Activated T-helper 1 cell treated with anti-CD3 and anti-CD28 coated beads, Interleukin-12 subunit alpha, Interleukin-12 subunit beta, Interleukin-2, Interleukin-4 antibody, amounts not matched to agents 30 ng/mL and 10 ng/mL and 1 ng/mL, durations not matched to agents 14 hours and 24 hours and 36 hours (primary cell): Measurements from ENCODE around the gene ARHGAP15. TPM values are rescaled to one million over a fixed set of nuclear protein-coding genes. Genes with fewer than 3 reads are reported as not detected.

ENCODE experiments used
- DNase-seq: peaks from one replicate; pipeline ENCODE4 v3.0.0; 2021; ENCODE audit warnings: low spot score
- H3K27ac Mint-ChIP-seq: one replicate; pipeline ENCODE4 v1.8.0; 2021; ENCODE audit warnings: mild to moderate bottlenecking, mixed read lengths
- H3K27me3 Mint-ChIP-seq: one replicate; pipeline ENCODE4 v1.8.0; 2022; ENCODE audit warnings: mild to moderate bottlenecking, moderate library complexity, mixed read lengths; ENCODE audit not compliant: insufficient read depth
- H3K36me3 Mint-ChIP-seq: one replicate; pipeline ENCODE4 v1.8.0; 2021; ENCODE audit warnings: low read depth, mixed read lengths
- H3K4me1 Mint-ChIP-seq: one replicate; pipeline ENCODE4 v1.8.0; 2021; ENCODE audit warnings: low read depth, mixed read lengths
- H3K4me3 Mint-ChIP-seq: one replicate; pipeline ENCODE4 v1.8.0; 2021; ENCODE audit warnings: mild to moderate bottlenecking, moderate library complexity, mixed read lengths
- H3K9me3 Mint-ChIP-seq: one replicate; pipeline ENCODE4 v1.8.0; 2021; ENCODE audit warnings: mixed read lengths
- intact Hi-C: fragments of 100-400 bp; cut with micrococcal nuclease; formaldehyde crosslinking; loops from one replicate; pipeline ENCODE4 v1.15.1; 2024
- total RNA-seq: library from RNA; stranded (reverse); gene quantifications from 2 replicates; pipeline ENCODE4 v1.2.3, GENCODE V29; 2022

Gene ARHGAP15
- total RNA-seq, 1 donor from 2014 or later = 65.3 TPM

DNA sequence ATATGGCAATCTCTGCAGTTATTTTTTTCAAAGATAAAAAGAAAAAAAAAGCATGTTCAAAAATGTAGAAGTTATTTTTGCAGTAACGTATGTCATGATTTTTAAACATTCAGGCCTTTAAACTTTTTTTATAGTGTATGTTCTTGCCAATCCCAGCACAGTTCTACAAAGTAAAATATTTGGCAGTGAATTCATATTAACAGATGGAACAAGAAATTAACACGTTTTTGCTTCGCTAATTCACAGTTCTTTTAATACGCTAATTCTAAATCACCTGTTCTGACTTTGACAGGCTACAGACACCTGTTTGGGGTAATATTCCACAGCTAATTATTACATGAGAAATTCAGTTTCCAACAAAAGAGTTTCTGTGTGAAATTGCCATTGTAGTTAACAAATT, 183.2 kb downstream of the ARHGAP15 start:
- peaks cover 2% of the 10 kb centered on the region for H3K36me3 Mint-ChIP-seq
- no peaks in the 10 kb centered on the region for H3K9me3 Mint-ChIP-seq
- H3K27me3 Mint-ChIP-seq = no peaks in the 10 kb centered on the region
- intact Hi-C loops = no loop called here
- DNase-seq = no peak
- no peak overlapping the region for H3K4me3 Mint-ChIP-seq
- no peak overlapping the region for H3K27ac Mint-ChIP-seq
- H3K4me1 Mint-ChIP-seq = peaks cover 5% of the 10 kb centered on the region

DNA sequence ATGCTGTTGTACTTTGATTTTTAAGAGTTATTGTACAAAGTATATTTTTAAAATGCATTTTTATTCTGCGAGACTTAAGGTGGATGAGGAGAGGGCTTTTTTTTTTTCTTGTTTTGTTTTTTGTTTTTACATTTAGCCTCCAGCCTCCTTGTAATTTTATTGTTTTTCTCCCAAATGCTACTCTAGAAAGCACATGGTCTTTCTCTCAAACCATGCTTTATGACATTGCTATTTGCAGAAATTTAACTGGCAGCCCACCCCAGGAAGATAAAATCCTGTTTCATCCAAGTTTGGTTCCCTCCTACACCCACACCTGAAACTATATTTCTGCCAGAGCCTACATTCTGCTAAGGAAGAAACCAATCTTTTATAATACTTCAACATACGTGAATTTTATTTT, 184.6 kb downstream of the ARHGAP15 start:
- H3K4me3 Mint-ChIP-seq = no peak overlapping the region
- intact Hi-C loops = no loop called here

DNA sequence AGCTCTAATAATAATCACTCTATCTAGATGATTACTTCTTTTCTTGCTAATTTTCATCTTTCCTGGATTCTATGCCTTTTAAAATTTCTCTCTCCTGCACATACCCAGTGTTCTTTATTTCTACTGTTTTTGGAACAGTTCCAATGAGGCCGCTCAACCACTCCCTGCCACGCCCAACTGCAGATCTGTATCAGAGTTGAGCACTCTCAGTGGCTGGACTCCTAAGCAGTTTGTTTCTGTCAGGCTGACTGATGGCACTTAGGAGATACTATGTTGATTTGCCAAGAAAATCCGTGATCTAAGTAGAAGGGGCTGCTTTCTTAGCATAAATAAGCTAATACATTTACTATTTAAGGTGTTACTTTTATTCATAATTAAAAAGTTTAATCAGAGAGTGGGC, 192.8 kb downstream of the ARHGAP15 start:
- Mint-ChIP-seq H3K27me3 (no peaks in the 10 kb centered on the region), H3K36me3 (peaks cover 12% of the 10 kb centered on the region), H3K4me3 (no peak overlapping the region), H3K9me3 (no peaks in the 10 kb centered on the region), H3K27ac (no peak overlapping the region), H3K4me1 (peaks cover 24% of the 10 kb centered on the region)
- intact Hi-C loops = no loop called here
- no peak for DNase-seq

More for the DNA sequence above, 184.6 kb downstream of the ARHGAP15 start:
- no peak overlapping the region for H3K27ac Mint-ChIP-seq
- no peaks in the 10 kb centered on the region for H3K9me3 Mint-ChIP-seq
- peaks cover 5% of the 10 kb centered on the region for H3K4me1 Mint-ChIP-seq
- DNase-seq = no peak
- H3K27me3 Mint-ChIP-seq = no peaks in the 10 kb centered on the region
- peaks cover 6% of the 10 kb centered on the region for H3K36me3 Mint-ChIP-seq

DNA sequence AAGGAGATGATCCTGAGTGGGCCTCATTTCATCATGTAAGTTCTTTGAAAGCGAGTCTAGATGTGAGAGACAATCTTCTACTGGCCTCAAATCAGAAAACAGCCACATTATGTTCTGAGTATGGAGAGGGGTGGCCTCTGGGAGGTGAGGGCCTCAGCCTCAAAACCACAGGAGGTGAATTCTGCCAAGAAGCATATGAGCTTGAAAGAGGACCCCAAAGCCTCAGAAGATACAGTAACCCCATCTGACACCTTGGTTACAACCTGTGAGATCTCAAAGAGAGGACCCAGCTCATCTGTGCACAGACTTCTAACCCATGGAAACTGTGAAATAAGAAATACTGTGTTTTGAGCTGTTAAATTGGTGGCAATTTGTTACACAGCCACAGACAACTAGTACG, 200.1 kb downstream of the ARHGAP15 start:
- no peak overlapping the region for H3K4me3 Mint-ChIP-seq
- no peak overlapping the region for H3K27ac Mint-ChIP-seq
- no peak for DNase-seq
- no peaks in the 10 kb centered on the region for H3K27me3 Mint-ChIP-seq
- intact Hi-C loops = no loop called here
- peaks cover 57% of the 10 kb centered on the region for H3K4me1 Mint-ChIP-seq
- H3K36me3 Mint-ChIP-seq = peaks cover 13% of the 10 kb centered on the region
- no peaks in the 10 kb centered on the region for H3K9me3 Mint-ChIP-seq

DNA sequence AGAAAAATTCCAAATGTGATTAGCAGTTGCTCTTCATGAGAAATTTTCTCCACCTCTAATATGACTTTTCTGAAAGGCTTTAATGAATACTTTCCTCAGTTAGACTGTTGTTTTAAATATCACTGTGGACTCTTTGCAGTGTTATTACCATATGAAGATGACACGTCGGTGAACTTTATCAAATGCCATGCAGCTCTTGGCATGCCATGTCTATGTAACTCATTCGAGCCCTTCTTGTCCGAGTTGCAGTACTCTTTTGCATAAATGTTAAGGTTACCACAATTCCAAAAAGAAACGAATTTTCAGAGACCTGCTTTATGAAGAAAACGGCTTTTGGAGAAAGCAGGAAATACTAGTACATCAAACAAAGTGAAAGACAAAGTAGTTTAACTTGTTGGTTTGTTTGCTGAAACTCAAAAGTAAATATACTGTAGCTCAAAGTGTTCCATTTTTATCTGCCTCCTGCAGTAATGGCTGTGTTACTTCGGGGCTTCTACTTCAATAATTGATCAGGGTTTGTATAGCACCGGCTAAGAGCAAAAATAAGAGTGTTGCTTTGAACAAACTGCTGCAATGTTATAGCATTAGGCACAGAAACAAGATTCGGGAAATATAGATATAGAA, 204.1 kb downstream of the ARHGAP15 start:
- DNase-seq = no peak
- H3K27me3 Mint-ChIP-seq = no peaks in the 10 kb centered on the region
- no peaks in the 10 kb centered on the region for H3K9me3 Mint-ChIP-seq
- peaks cover 12% of the 10 kb centered on the region for H3K36me3 Mint-ChIP-seq
- H3K27ac Mint-ChIP-seq = peak overlapping the region; percentile 3
- H3K4me3 Mint-ChIP-seq = no peak overlapping the region
- intact Hi-C loops = no loop called here
- H3K4me1 Mint-ChIP-seq = peaks cover 33% of the 10 kb centered on the region

DNA sequence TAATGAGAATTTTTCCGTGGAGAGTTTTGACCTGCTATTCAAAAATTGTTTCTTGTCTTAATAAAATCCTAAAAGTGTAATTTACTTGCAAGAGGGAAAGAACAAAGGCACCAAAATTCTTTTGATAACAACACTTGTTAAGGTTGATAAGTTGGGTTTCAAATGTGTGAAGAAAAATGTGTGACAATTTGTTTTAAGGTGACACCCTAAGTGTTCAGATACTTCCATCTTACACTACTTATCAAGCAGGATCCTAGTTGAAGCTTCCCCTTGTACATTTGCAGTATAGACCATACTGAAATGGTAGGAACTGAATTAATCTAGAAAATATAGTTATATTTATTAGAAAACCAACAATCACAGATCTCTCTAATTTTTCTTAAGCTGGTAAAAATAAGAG, 204.6 kb downstream of the ARHGAP15 start:
- no peak overlapping the region for H3K27ac Mint-ChIP-seq
- DNase-seq = no peak
- H3K4me1 Mint-ChIP-seq = peaks cover 32% of the 10 kb centered on the region
- peaks cover 12% of the 10 kb centered on the region for H3K36me3 Mint-ChIP-seq
- no peaks in the 10 kb centered on the region for H3K27me3 Mint-ChIP-seq
- H3K9me3 Mint-ChIP-seq = no peaks in the 10 kb centered on the region
- intact Hi-C loops = no loop called here
- H3K4me3 Mint-ChIP-seq = no peak overlapping the region

DNA sequence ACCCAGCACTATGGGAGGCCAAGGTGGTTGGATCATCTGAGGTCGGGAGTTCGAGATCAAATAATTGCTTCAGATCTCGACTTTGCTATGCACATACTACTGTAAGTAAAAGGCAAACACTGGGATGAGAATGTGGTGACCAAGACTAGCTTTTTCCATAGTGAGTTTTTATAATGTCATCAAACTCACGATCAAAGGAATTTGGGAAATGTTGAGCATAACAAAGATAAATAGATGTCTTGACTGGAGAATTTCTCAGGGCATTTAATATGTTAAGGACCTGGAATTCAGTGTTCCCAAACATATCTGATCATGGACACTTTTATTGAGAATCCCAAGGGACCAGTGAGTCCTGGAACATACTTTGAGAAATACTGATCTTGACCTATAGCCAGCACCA, 205.6 kb downstream of the ARHGAP15 start:
- intact Hi-C loops = no loop called here
- Mint-ChIP-seq H3K9me3 (no peaks in the 10 kb centered on the region), H3K36me3 (peaks cover 9% of the 10 kb centered on the region), H3K27ac (no peak overlapping the region), H3K4me3 (no peak overlapping the region), H3K27me3 (no peaks in the 10 kb centered on the region), H3K4me1 (peaks cover 25% of the 10 kb centered on the region)
- no peak for DNase-seq

DNA sequence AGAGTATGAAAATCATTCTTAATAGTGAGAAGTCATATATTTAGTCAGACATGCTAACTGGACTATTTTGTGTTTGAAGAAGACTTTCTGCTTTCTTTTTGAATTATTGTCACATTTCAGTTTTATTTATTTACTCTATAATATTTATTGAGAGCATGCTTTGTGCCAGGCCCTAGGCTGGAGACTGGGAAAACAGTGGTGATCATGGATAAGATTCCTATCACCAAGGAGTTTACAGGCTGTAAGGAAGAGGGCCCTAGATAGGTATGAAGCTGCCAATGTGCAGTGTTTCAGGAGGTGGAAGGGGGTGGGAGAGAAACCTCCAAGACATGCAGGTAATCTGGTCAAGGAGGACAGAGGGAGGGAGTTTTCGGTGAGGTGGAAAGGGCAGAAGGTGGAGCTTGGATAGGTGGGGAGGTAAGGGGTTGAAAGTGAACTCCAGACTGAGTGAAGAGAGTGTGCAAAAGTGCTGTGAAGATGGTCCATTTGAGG, 207.5 kb downstream of the ARHGAP15 start:
- Mint-ChIP-seq H3K36me3 (peaks cover 5% of the 10 kb centered on the region), H3K27me3 (no peaks in the 10 kb centered on the region), H3K4me3 (no peak overlapping the region), H3K4me1 (peaks cover 18% of the 10 kb centered on the region), H3K9me3 (no peaks in the 10 kb centered on the region), H3K27ac (no peak overlapping the region)
- DNase-seq = no peak
- intact Hi-C loops = no loop called here

DNA sequence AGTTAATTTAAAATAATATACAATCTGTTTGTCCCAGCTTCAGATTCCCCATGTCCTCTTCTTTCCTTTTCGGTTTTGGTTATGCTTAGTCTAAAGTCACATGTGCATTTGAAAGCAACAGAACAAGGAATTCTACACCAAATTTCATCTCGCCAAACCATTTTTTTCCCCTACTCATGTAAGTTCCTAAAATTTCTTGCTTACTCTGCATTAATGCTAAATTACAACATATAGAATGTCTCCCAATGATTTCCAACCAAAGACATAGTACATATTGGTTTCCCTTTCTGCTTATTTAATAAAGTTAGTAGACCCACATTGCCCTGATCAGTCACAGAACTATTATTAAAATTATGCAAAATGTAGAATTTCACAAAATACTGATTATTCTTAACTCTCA, 212.3 kb downstream of the ARHGAP15 start:
- peaks cover 5% of the 10 kb centered on the region for H3K36me3 Mint-ChIP-seq
- H3K4me3 Mint-ChIP-seq = no peak overlapping the region
- DNase-seq = no peak
- H3K9me3 Mint-ChIP-seq = no peaks in the 10 kb centered on the region
- H3K4me1 Mint-ChIP-seq = no peaks in the 10 kb centered on the region
- intact Hi-C loops = no loop called here
- H3K27me3 Mint-ChIP-seq = no peaks in the 10 kb centered on the region
- no peak overlapping the region for H3K27ac Mint-ChIP-seq

DNA sequence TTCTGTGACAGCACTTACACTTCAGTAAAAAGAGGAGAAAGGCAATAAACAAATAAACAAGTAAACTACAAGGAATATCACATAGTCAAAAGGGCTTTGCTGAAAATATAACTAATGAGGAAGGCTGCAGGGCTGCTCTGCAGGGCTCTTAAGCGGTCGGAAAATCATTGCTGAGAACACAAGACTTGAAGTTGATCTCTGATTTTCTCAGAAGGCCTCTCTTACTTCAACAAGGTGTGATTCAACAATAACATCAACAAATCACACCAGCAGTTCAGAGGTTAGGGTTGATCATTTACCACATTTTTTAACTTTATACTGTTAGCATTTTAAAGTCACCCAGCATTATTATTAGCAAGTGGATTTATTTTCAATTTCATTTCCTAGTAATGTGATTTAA, 215.6 kb downstream of the ARHGAP15 start:
- Mint-ChIP-seq H3K36me3 (peaks cover 5% of the 10 kb centered on the region), H3K4me3 (no peak overlapping the region), H3K27me3 (no peaks in the 10 kb centered on the region), H3K4me1 (no peaks in the 10 kb centered on the region), H3K27ac (no peak overlapping the region), H3K9me3 (no peaks in the 10 kb centered on the region)
- intact Hi-C loops = no loop called here
- DNase-seq = no peak

DNA sequence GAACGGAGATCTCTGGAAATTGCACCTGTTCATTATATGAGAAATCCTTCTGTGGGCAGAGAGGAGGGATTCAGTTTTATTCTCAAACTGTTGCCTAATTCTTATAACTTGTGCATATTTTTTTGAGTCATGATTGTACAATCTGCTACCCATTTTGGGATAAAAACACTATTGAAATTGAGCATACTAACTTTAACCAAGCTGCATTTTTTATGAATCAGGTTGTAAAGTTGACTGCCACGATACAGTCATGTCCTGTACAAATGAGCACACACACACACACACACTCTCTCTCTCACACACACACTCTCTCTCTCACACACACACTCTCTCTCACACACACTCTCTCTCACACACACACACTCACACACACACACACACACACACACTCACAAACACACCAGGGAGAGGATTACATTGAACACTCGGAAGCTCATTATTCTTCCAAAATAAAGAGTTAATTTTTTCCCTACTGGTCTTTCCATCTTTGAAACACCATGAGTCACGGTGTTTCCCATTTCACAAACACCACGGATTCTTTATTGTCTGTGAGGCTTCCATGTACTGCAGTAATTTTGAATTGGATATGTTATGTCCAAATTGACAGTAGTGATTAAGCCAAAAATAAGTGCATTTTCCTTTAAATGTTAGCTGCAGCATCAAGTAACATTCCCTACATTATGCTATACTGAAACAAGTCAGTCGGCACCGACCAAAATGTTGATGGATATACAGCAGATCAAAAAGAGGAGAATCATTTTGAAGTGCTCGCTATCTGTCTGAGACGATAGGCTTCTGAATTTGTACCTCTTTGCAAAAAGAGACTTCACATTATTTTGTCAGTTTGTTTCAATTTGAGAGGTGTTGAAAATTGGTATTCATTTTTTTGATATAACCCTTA, 216.9 kb downstream of the ARHGAP15 start:
- intact Hi-C loops = no loop called here
- Mint-ChIP-seq H3K4me3 (no peak overlapping the region), H3K9me3 (no peaks in the 10 kb centered on the region), H3K27ac (no peak overlapping the region), H3K4me1 (no peaks in the 10 kb centered on the region), H3K27me3 (no peaks in the 10 kb centered on the region), H3K36me3 (peaks cover 5% of the 10 kb centered on the region)
- no peak for DNase-seq

DNA sequence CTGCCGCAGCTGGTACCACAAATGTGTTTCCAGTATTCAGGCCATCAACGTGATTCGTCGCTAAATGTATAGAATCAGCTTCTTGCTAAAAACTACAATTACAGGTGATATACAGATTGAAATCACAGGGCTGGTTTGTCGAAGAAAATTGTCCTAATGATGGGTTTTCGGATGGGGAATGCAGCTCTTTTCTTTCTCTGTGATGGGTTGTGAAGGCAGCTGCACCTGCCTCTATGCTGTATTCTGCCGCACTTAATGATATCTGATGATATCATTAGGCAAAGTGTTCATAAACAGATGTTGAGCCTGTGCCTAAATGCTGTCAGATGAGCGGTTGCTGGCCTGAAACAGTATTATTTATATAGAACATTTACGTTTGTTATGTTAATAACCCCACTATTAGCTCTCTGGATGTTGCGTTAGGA, 218.1 kb downstream of the ARHGAP15 start:
- DNase-seq = no peak
- Mint-ChIP-seq H3K27me3 (no peaks in the 10 kb centered on the region), H3K4me1 (no peaks in the 10 kb centered on the region), H3K36me3 (peaks cover 5% of the 10 kb centered on the region), H3K27ac (no peak overlapping the region), H3K9me3 (no peaks in the 10 kb centered on the region), H3K4me3 (no peak overlapping the region)
- intact Hi-C loops = no loop called here

DNA sequence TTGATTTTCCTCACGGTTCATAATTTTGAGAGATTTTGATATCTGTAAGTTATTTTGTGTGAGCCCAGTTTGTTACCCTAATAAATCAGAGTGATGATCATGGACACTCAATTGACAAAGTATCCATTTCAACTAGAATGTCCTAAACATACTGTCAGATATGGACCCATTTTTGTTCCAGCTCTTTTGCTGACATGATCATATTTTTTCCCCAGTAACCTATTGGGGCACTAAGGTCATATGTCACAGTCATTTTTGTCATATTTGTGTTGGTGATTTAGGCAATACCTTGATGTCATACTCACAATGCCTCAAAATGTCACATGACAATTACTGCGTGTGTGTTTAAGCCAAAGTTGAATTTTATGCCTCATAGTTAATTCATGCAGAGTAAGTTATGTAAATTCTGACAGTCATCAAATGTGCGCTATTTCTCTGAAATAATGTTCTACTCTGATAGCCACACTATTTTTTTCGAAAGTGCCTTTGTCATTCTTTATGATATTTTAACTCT, 218.7 kb downstream of the ARHGAP15 start:
- Mint-ChIP-seq H3K4me1 (no peaks in the 10 kb centered on the region), H3K4me3 (no peak overlapping the region), H3K9me3 (no peaks in the 10 kb centered on the region), H3K27ac (no peak overlapping the region), H3K27me3 (no peaks in the 10 kb centered on the region), H3K36me3 (peaks cover 5% of the 10 kb centered on the region)
- intact Hi-C loops = no loop called here
- no peak for DNase-seq
